LHCN-M2 (cell line): ENCODE data around the gene HOXB5. TPM values are rescaled to one million over a fixed set of nuclear protein-coding genes. Genes with fewer than 3 reads are reported as not detected.
A peak's percentile ranks its signal among the peaks of the same experiment; 100 is the strongest.

Experiments used
- DNase-seq: peaks from one replicate; pipeline ENCODE4 v3.0.0-alpha.2; 2012; ENCODE audit warnings: low read depth
- polyA plus RNA-seq: library from polyadenylated mRNA; unstranded; fragments of >200 nt; gene quantifications from one replicate; pipeline ENCODE4 v1.2.1, GENCODE V29; 2012; ENCODE audit warnings: missing spikeins
- total RNA-seq: library from RNA; depleted of rRNA; stranded (reverse); fragments of >200 nt; gene quantifications from 2 replicates; pipeline ENCODE4 v1.2.3, GENCODE V29; 2014; rRNA removed

Gene HOXB5
- total RNA-seq, result 0.90 and 1.8 TPM in 2 replicates
- polyA plus RNA-seq, result 3.5 TPM

DNA sequence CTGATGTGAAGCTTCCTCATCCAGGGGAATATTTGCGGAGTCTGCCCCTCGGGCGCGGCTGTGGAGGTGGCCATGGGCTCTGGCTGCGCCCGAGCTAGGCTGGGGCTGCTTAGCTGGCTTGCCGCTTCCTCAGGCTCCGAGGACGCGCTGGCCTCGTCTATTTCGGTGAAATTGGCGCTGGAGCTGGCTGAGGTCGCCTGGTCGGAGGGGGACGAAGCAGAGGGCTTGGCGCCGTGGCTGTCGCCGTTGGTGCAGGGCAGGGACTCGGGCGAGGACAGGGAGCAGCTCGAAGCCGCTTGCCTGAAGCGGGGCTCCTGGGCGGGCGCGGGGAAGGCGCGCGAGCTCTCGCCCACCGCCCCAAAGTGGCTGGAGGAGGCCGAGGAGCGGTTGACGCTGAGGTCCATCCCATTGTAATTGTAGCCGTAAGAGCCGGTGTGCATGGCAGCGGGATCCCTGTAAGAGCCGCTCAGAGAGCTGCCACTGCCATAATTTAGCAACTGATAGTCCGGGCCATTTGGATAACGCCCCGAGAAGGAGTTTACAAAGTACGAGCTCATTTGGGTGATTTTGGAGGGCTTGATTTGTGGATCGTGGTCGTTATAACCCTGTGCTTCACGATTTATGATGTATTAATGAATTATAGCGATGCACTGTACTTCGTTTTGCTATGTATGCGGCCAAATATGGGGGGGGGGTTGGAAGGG is at the start of gene HOXB5:
TSS of gene HOXB5 (minus strand) at position 654 of the 704 bp plus-strand sequence. CDS start at position 557, 97 bp downstream.
- DNase-seq, result no peak

DNA sequence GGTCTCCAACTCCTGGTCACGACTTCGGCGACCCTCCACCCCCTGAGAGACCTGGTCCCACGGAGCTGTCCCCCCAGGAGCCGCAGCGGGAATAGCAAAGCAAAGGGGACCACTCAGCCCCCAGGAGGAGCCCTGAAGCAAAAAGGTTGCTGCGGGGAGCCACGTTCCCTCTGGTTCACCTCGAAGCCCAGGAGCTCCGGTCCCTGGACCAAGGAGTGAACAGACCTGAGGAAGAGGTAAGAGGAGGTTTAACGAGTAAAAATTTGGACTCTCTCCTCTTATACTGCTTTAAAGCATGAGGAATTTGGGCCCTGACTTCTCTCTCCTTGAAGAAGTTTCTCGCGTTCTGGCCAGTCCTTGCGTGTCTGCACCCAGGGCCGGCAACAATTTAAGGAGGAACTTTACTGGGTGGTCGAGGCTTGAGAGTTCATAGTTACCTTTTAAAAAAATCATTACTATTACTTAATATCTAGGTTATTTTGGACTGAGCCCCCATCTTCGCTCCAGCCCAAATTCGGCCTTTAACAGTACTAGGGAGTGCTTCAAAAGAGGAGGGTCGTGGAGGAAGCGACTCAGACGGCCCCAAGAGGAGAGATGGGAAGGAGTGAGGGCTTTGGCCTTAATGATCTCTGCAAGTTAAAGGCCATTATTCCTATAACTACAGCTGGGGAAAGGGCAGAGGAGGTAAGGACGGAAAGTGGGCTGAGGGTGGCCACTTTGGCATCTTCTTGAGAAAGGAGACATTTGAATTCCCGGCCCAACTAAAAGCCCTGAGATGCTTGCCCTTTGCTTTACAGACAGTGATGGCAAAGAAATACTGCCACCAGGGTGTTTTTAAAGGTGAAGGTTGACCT is 49.5 kb upstream of the HOXB5 start:
- DNase-seq, result no peak

DNA sequence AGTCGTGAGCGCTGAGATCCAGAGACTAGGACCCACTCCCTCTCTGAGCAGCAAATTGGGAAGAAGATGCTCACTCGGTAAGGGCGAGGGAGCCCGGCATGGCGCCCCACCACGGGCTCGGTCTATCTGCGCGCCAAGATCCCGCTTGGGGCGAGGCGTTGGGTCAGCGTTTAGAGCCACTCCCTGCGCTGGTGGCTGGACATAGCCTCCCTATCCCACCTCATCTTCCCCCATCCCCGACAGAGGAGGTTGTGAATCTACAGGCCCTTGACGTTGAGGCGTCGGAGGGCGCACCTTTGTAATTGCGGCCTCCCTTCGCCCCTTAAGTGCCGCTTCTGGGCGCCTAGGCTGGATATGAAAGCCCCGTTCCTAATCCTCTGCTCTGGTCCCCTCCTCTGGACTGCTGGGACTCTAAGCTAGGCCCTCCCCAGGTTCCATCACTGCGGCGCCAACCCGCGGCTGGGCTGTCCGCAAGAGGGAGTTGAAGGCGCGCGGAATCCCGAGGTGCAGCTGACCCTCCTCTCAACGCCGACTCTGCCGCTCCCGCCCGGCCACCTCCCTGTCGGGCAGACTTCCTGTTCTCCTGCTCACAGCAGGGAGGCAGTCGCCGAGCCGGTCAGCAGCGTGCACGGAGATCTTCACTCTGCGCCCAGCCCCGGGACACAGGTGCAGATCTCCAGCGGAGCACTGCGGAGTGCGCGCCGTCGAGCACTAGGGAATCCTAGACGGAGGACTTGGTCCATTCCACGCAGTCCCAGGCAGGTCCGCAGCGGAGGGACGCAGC is 48.7 kb upstream of the HOXB5 start:
- no peak for DNase-seq

DNA sequence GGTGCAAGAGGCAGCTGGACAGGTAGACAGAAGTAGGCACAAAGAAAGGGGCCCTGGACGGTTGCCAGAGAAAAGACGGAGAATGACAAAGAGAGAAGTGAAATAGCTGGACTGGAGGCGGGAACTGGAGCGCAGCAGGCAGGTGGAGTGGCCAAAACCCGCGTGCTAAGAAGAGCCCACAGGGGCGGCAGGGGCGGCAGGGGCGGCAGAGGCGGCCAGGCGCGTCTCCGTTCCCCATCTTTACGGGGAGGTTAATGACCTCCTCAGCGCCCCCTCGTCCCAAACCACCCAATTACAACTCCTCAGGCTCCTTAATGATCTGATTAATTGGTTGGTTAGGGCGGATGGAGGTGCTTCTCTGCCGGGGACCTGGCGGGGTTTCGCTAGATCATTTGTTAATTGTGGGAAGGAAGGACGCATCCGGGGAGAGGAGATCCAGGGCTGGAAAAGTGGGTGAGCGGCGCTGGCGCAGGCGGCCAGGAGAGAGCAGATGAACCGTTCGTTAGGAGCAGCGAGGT is 48.0 kb upstream of the HOXB5 start:
- DNase-seq, result no peak

DNA sequence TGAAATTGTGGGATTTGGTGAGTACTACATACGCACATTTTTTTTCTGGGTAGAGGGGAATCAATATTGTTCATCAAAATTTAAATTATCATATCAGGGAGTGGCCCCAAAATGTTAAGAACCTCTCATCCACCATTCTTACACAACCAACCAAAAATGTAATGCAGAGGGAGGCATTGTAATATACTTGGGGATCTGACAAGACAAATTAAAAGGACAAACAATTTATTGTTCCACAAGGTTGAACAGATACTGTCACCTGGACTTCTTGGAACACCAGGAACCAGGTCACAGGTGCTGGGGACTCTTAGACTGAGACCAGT is 47.2 kb upstream of the HOXB5 start:
- DNase-seq, result no peak

DNA sequence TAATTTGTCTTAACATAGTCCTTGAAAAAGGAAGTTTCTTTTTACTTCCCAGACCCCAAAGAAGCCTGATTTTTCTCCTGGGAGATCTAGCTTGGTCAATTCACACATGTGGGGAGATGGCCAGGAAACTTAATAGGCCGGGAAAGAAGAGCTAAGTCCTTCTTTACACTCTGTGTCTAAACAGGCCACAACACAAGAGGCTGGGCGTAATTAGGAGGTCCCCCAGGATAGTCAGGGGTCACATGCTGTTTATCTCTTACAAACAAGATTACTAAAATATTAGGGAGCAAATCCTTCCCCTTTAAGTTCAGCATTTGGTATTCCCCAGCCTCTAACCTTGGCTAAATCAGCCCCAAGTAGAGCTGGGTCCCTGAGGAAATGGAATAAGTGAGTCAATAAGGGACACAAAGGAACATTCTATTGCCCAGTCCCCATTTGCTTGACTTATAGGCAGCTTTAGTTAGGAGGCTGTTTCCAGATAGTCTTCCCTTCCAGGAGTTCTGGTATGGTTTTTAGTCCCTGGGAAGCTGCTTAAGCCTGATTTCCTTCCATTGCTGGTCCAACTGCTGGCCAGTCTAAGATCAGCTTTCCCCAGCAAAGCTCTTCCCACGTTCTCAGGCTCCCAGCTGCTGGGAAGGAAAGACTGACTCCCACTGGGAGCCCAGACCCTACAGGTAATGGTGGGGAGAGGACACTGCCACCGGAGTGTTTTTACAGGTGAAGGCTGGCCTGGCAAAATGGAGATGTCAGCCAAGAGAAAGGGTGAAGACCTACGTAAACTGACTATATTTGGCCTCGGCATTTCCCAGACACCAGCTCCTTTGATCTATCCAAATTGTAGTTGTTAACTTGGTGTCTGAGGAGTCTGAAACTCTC is 46.6 kb upstream of the HOXB5 start:
- DNase-seq, result no peak

DNA sequence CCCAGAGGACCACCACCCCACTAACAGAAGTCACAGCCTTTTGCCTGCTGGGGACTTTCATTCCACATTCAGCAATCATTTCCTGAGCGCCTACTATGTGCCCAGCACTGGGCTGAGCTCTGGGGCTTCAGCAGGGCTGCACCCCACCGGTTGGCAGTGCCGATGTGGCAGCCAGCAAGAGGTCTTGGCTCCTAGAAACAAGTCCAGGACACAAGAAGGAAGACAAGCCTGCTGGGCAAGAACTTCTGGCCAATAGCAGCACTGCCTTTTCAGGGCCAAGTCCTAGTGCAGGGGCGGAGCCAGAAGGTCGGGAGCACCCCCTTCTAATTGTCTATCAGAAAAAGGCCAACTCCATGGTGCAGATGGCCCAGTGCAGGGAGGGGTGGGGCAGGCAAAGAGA is 45.6 kb upstream of the HOXB5 start:
- no peak for DNase-seq

DNA sequence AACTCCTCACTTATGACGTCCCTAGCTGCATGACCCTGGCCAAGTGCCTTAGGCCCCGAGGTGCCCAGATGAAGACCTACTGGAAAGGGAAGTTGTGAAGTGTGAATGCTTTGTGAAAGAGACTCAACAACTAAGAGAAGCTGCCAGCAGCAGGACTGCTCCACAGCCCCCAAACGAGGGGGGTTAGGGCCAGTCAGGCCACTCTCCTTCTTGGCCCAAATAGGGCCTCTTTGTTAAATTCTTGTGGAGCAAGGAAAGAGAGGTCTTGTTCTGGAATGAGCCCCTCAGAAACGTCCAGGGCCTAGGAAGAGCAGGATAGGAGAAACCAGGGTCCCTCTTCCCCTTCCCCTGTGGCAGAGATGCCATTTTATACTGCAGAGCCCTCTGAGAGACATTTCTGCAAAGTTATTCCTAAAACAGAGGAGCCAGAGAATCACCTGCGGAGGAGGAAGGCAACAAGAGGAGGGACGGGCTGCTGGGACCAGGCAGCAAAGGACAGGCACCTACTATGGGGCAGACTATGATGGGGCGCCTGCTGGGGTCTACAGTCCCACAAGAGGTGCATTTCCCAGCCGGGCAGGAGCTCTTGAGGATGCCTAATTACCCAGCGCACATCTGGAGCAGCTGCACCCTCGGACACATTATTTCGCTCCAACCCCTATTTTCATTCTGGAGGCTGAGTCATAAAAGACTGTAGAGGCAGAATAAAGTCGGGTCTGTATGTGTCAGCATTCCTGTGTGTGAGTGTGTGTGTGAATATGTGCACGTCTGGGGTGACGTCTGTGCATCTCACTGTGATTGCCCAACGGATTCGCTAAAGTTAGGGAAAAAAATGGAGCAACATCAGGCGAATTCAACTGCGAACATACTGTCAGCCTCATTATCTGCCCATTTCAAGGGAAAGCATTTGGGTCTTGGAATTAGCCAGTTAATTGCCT is 44.0 kb upstream of the HOXB5 start:
- DNase-seq, result peak; percentile 94

DNA sequence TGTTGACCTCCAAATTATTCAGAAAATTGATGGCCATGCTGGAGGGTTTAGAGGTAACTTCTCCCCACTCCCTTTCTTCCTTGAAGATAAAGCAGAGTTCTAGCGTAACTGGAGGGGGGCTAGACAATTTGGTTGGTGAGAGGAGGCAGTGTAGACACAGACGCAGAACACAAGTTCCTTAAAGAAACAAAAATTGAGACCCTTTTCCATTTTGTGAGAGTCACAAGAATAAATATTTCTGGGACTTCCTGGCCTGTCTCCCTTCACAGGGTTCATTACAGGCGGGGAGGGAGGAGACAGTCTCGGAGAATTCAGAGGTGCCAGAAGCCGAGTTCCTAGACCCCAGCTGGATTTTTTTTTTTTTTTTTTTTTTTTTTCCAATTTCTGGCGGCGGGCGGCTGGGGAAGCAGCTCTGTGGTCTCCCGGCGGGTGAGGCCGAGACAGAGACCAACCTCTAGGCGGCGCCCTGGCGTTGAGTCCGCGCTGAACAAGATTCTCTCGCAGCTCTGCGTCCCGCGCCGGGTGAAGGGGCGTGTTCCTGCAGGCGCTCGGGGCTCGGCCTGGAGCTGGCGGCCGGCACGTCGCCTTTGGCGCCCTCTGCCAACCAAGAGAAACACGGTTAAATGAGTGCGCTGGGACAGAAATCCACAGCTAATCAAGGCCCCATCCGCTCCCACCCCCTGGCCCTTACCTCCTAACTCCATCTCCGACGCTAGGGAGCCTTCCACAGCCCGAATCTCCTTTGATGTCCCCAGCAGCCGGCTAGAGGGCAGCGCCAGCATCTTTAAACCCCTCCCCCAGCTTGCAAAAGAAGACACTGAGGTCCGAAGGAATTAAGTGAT is 42.8 kb upstream of the HOXB5 start:
- peak; percentile 75 for DNase-seq

DNA sequence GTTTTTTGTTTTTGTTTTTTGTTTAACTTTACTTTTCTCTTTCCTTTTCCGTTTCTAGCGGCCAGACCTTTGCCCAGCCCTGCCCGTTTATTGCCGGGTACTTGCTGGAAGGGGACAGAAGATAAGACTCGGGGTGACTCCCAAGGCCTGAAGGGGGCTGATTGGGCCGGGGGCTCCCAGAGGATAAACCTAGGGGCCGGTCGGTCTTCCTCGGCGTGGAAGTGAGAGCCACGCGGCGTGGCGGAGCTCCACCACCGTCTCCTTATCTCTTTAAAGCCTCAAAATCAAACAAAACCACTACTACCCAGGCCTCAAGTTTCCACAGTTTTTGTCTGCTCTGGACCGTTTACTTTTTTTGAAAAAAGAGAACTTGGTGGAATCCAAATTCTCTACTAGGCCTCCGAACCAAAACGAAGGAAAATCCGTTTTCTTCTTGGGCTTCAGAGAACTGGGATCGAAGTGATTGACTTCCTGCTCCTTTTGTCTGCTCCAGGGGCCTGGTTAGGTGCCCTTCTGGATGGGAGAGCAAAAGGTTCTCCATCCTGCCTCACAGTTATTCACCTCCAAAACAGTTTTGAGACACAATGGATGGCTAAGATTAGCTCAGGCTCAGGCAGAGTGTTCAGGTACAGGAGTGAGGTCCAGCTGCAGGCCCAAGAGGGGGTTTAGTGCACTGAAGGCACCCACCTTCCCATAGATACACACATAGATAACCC is 41.1 kb upstream of the HOXB5 start:
- no peak for DNase-seq

DNA sequence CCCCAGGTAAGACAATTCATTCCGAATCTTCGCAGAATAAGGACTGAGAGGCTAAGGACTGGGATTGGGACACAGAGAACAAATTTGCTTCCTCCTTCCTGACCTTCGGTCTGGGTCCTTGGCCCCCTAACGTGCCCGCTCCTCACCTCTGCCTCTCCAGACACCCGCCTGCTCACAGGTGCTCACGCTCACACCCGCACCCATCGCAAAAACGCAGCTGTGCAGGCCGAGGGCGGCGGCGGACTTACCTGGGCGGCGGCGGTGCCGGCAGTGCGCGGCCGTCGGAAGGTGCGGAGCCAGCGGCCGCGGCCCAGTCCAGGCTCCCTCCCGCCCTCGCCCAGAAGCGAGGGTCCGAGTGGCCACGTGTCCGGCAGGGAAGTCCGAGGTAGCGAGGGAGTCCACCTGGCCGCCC is 39.7 kb upstream of the HOXB5 start:
- no peak for DNase-seq

DNA sequence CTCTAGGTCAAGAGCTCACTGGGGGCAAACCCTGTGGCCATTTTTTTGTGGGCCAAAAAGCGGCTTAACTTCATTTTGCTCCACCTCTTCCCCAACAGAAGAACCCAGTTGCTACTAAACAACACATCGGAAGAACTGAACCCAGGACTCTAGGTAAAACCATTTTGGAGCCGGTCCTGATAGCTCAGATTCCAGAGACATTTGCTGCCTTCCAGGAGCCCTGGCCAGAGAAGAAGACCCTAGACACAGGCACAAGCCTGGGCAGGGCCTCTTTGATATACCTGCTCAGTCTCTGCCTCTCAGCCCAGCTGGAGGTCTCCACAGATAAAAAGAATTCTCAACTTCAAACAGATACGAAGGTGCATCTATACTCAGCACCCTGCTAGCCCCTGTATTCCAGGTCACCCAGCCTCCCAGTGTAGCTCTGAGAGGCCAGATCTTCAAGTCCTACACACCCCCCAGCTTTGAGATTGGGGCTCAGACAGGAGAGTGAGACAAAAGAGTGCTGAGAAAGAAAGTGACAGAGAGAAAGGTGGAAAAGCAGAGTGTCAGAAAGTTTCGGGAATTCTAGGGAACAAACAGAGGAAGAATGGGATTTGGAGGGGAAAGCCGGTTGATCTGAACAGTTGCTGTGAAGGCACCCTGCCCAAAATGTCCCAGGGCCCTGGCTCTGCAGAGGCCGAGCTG is 39.1 kb upstream of the HOXB5 start:
- DNase-seq, result no peak

DNA sequence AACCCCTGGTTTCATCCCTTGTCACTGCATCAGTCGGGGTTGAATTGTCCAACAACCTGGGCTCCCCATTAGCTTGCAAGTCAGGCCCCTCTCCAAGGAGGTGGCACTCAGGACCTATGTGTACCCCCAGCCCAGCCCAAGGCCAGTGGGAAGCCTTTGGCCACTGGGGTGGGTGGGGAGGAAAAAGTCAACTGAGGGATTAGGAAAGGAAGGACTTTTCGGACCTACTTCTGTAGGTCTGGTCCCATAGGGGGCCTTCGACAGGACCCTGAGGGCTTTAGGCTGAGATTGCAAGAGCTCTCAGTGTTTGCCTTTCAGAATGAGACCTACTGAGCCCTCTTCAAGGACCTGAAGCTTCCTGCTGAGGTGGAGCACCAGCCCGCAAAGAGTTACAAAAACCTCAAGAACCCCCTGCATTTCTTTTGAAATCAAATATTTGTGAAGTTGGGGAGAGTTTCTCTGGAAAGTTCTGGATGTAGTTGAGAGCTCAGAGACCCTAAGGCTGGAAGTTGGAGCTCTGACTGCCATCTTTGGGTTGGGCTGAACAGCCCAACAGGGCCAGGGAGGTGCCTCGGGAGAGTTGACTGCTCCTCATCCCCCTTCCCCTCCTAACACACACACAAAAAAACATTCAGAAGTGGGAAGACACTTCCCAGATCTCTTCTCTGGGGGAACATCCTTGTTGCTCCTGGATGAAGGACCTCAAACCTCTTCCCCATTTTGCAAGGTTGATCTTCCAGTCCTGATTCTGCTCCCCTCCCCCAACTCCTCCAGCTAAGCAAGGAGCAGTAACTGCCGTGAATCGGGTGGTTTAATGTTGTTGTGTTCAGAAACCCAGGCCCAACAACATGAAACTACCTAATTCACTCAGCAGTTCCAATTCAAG is 38.4 kb upstream of the HOXB5 start:
- DNase-seq, result no peak

DNA sequence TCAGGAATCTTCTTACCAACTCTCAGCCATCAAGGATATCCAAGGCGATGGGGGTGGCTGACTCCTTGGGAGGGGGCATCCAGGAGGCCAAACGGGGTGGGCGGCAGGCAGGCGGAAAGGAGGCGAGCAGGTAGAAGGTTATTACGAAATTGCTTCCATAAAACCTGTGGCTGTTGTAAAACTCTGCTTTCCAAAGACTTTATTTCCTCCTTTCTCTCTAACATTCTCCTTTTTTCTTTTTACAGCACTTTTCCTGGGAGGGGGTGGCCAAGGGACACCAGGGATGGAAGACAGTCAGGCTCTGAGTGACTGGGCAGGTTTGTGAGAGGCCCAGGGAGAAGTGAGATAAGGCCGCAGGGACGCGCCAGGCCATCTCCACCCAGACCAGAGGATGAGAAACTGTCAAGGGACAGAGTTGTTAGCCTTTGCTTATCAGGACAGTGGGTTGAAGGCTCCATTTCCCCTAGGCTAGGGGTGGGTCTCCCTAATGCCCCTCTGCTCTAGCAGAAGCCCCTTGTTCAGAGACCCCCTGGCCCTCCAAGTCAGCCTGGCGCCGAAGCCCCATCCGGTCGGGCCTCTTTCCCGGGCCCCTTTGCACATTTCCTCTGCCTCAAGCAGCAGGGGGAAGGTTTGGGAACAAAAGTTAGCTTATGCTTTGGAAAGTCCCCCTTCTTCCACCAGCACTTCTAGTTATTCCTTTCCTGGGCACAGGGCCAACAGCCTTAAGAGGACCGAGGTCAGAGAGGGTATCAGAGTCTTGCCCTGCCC is 37.5 kb upstream of the HOXB5 start:
- DNase-seq, result no peak

DNA sequence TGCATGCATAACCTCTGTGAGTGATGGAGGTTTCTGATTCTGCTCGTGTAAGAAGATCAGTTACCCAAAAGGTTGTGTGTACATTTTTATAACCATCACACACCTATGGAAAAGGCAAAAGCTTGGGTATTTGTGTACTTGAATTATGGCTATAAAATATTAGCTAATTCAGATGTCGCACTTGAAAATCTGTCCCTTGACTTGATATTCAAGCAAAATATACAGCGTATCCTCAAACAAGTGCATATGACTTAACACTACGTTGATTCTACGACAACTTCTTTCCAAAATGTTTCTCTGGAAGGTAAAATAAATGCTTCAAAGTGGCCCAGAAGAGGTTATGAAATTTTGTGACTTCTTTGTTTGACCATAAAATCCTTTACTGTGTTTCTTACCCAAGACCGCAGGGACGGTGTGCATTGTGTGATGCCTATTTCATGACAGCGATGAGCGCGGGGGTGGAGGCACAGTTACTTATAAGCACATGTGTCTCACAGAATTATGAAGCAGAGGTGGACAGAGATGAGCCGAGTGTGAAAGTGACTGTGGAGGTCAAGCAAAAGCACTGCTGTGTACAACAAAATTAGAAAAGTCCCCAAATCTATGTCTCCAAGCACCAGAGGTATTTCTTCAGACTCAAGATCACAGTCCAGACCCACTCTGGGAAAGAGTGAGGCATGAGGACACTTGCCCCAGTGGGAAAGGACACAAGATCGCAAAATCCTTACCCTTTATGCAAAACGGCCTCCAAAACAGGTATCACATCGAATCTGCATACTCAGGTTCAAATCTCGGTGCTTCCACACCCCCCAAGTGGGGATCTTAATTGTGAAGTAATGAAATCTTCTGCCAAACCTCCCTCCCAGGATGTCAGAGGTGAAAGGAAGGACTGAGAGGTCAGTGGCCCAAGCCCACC is 36.7 kb upstream of the HOXB5 start:
- DNase-seq, result no peak
